Mesodermal cell (in vitro differentiated cells): ENCODE results near the gene RIT1.
"Not testable (repeated sequence)": the region's sequence is repeated elsewhere in the genome, so short reads cannot be mapped to it uniquely, and the experiment has no call there.

Source experiments
- H3K27ac ChIP-seq: 2 replicates; pipeline ENCODE4 v1.7.0; 2013; ENCODE audit warnings: mild to moderate bottlenecking, low read depth, low read length, moderate library complexity; ENCODE audit not compliant: severe bottlenecking
- H3K36me3 ChIP-seq: 2 replicates; pipeline ENCODE4 v1.7.1; 2013; ENCODE audit warnings: mild to moderate bottlenecking, low read length, moderate library complexity; ENCODE audit not compliant: control insufficient read depth, insufficient read depth
- H3K4me1 ChIP-seq: one replicate; pipeline ENCODE4 v1.7.1; 2013; ENCODE audit warnings: mild to moderate bottlenecking, low read length; ENCODE audit not compliant: insufficient read depth, control insufficient read depth, poor library complexity, severe bottlenecking
- H3K4me3 ChIP-seq: 2 replicates; pipeline ENCODE4 v1.7.0; 2013; ENCODE audit warnings: low read length, control low read depth, mild to moderate bottlenecking; ENCODE audit not compliant: insufficient read depth, poor library complexity, severe bottlenecking; ENCODE audit errors: extremely low read depth
- H3K9me3 ChIP-seq: 2 replicates; pipeline ENCODE4 v1.7.1; 2013; ENCODE audit warnings: mild to moderate bottlenecking, low read length, moderate library complexity; ENCODE audit not compliant: control insufficient read depth
- WGBS, 2 experiments: methylation state at CpG; one replicate each; pipeline ENCODE4 v1.1.5; 2013; ENCODE audit warnings: missing lambda C conversion rate in 2 of 2; ENCODE audit not compliant: insufficient coverage in 2 of 2; 5-methylcytosine and 5-hydroxymethylcytosine counted together

The RIT1 gene

DNA sequence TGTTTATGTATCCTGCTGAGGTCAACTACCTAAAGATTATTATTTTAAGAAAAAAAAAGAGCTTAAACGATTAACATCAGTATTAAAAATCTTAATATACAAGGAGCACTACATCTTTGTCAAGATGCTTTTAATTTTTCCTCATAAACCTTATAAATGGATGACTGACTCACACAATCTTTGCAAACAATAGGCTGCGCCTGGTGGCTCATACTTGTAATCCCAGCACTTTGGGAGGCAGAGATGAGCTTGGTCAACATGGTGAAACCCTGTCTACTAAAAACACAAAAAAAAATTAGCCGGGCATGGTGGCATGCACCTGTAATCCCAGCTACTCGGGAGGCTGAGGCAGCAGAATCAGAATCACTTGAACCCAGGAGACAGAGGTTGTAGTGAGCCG, 21.3 kb upstream of the RIT1 start:
- Histone ChIP-seq H3K9me3 (no peaks in the 10 kb centered on the region), H3K36me3 (peaks cover 62% of the 10 kb centered on the region), H3K4me3 (peak overlapping the region; percentile 98), H3K4me1 (peaks cover 19% of the 10 kb centered on the region), H3K27ac (no peak overlapping the region)
- 89 to 100% methylated on average over 1 to 3 of the region's 5 CpGs for WGBS, 2 experiments

DNA sequence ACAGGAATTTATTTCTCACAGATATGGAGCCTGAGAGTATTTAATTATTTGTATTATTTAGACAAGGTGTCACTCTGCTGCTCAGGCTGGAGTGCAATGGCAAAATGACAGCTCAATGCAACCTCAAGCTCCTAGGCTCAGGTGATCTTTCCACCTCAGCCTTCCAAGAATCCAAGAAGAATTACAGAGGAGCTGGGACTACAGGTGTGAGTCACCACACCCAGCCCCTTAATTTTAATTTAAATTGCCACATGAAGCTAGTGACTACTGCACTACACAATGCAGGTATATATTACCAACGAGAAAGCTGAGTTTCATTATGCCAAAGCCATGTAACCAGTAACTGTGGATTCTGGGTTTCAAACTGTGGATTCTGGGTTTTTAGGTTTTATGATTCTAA, 20.9 kb upstream of the RIT1 start:
- H3K9me3 ChIP-seq, result no peaks in the 10 kb centered on the region
- peak overlapping the region; percentile 98 for H3K4me3 ChIP-seq
- H3K4me1 ChIP-seq, result peaks cover 19% of the 10 kb centered on the region
- WGBS, 2 experiments, result no CpG with 5 or more reads among the region's 1 CpG
- no peak overlapping the region for H3K27ac ChIP-seq
- peaks cover 66% of the 10 kb centered on the region for H3K36me3 ChIP-seq

DNA sequence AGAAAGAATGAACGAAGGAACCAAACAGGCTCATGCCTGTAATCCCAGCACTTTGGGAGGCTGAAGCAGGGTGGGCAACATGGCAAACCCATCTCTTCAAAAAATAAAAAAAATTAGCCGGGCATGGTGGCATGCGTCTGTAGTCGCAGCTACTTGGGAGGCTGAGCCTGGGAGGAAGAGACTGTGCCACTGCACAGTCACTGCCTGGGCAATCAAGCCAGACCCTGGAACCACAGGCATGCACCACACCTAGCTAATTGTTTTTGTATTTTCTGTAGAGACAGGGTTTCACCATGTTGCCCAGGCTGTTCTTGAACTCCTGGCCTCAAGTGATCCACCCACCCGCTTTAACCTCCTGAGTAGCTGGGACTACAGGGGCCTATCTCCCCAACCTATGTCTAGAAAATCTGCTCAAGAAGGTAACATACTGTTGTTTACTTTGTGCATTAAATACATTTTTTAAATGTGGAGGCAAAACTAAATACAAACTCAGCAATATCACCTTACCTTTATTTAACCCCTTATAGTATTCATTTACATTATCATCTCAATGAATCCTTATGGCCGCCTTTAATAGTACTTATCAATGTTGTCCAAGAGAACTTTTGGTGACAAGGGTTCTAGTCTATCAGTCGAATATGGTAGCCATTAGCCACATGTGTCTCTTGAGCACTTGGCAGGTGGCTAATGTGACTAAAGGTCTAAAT, 20.3 kb upstream of the RIT1 start:
- no peaks in the 10 kb centered on the region for H3K9me3 ChIP-seq
- no peak overlapping the region for H3K27ac ChIP-seq
- H3K36me3 ChIP-seq, result peaks cover 72% of the 10 kb centered on the region
- peaks cover 19% of the 10 kb centered on the region for H3K4me1 ChIP-seq
- H3K4me3 ChIP-seq, result peak overlapping the region; percentile 98
- WGBS, 2 experiments, result 96 to 100% methylated on average over 5 of the region's 7 CpGs

DNA sequence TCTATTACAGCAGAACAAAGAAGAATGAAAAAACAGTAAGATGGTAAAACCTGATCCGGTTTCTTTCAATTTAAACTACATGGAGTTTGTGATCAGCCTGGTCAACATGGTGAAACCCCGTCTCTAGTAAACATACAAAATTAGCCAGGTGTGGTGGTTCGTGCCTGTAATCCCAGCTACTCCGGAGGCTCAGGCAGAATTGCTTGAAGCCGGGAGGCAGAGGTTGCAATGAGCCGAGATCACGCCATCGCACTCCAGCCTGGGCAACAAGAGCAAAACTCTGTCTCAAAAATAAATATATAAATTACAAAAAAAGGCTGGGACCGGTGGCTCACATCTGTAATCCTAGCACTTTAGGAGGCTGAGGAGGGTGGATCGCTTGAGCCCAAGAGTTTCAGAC, 19.6 kb upstream of the RIT1 start:
- Histone ChIP-seq H3K36me3 (peaks cover 80% of the 10 kb centered on the region), H3K4me1 (peaks cover 19% of the 10 kb centered on the region)
- not testable (repeated sequence) for H3K27ac ChIP-seq, H3K4me3 ChIP-seq, H3K9me3 ChIP-seq
- 100% methylated on average over 4 to 6 of the region's 10 CpGs for WGBS, 2 experiments

DNA sequence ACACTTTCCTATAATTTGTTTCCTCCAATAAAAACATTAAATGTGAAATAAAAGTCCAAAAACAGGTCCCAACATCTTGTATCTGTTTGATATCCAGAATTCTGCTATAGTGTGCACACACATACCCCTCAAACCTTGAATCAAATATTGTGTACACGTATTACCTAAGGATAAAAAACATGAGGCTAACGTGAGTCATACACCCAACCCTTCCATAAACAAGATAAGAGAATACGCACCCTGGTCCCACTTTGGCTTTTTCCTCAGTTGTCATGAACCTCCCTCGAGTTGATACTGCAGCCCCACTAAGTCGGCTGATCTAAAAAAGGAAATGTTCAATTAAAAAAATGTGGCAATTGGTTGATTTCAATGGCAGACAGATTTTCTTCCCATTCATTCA, 17.9 kb upstream of the RIT1 start:
- H3K4me3 ChIP-seq, result no peak overlapping the region
- H3K27ac ChIP-seq, result no peak overlapping the region
- WGBS, 2 experiments, result 100% methylated on average over 3 to 4 of the region's 5 CpGs
- H3K9me3 ChIP-seq, result no peaks in the 10 kb centered on the region
- H3K36me3 ChIP-seq, result peaks cover 96% of the 10 kb centered on the region
- H3K4me1 ChIP-seq, result peaks cover 15% of the 10 kb centered on the region

DNA sequence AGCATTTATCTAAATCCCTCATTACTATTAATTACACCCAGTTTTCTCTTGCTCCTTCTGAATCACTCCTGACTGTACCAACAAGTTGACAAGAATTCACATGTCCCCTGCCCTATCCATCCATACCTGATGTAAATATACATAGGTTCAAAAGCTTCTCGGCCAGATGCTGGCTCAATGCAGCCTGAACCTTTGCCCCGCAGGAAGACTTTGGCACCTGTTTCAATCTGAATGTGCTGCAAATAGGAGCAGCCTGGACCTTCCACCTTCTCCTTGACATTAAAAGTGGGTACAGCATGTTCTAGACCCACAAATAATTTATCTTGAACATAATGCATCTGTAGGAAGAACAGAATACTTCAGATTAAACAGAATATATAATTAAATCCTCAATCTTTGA, 14.4 kb upstream of the RIT1 start:
- H3K36me3 ChIP-seq, result peaks cover 100% of the 10 kb centered on the region
- no peak overlapping the region for H3K27ac ChIP-seq
- H3K4me1 ChIP-seq, result no peaks in the 10 kb centered on the region
- H3K4me3 ChIP-seq, result no peak overlapping the region
- H3K9me3 ChIP-seq, result no peaks in the 10 kb centered on the region
- 100% methylated on average over 2 of the region's 2 CpGs for WGBS, 2 experiments

DNA sequence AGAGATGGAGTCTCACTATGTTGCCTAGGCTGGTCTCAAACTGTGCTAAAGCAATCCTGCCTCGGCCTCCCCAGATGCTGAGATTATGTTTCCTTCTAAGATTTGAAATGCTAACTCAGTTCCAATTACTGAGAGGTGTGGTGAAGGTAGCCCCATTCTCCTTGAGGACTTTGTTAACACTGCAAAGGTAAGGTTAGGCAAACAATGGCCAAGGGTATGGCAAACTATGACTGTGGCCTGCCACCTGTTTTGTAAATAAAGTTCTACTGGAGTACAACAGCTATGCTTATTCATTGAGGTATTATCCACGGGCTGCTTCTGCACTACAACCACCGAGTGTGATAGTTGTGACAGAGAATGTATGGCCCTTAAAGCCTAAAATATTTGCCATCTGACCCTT, 9.6 kb upstream of the RIT1 start:
- WGBS, 2 experiments, result 93 to 100% methylated on average over 1 to 3 of the region's 3 CpGs
- Histone ChIP-seq H3K9me3 (no peaks in the 10 kb centered on the region), H3K4me3 (no peak overlapping the region), H3K36me3 (peaks cover 99% of the 10 kb centered on the region), H3K27ac (no peak overlapping the region), H3K4me1 (no peaks in the 10 kb centered on the region)

DNA sequence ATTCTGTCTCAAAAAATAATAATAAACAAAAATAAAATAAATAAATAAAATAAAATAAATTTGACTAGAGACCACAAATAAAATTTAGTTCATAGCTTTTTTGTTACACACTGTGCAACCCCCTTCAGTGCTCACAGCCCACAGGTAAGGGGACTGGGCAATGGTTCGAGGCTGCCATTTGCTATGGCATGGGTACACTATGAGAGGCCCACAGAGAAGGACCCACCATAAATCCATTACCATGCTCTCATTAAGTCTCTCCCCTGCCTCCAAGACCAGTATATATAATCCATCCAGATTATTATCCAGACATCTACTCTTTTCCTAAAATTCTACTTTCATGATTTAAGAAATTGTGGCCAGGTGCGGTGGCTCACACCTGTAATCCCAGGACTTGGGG, 8.7 kb upstream of the RIT1 start:
- Histone ChIP-seq H3K27ac (no peak overlapping the region), H3K9me3 (no peaks in the 10 kb centered on the region), H3K4me1 (no peaks in the 10 kb centered on the region), H3K4me3 (no peak overlapping the region), H3K36me3 (peaks cover 99% of the 10 kb centered on the region)
- WGBS, 2 experiments, result 100% methylated on average over 1 to 2 of the region's 2 CpGs

DNA sequence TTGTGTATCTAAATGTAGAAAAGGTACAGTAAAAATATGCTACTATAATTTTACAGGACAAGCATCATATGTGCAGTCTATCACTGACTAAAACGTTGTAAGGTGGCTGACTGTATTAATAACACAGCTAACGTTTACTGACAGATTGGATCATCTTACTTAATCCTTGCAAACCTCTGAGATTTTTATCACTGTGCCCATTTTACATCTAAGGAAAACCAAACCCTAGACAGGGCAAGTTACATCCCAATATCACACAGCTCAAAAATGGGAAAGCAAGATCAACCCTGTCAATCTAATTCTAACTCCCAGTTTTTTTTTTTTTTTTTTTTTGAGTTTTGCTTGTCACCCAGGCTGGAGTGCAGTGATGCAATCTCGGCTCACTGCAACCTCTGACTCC, 7.5 kb upstream of the RIT1 start:
- H3K9me3 ChIP-seq, result no peaks in the 10 kb centered on the region
- H3K4me3 ChIP-seq, result no peak overlapping the region
- peaks cover 99% of the 10 kb centered on the region for H3K36me3 ChIP-seq
- no peak overlapping the region for H3K27ac ChIP-seq
- 89 to 95% methylated on average over 3 of the region's 3 CpGs for WGBS, 2 experiments
- no peaks in the 10 kb centered on the region for H3K4me1 ChIP-seq

DNA sequence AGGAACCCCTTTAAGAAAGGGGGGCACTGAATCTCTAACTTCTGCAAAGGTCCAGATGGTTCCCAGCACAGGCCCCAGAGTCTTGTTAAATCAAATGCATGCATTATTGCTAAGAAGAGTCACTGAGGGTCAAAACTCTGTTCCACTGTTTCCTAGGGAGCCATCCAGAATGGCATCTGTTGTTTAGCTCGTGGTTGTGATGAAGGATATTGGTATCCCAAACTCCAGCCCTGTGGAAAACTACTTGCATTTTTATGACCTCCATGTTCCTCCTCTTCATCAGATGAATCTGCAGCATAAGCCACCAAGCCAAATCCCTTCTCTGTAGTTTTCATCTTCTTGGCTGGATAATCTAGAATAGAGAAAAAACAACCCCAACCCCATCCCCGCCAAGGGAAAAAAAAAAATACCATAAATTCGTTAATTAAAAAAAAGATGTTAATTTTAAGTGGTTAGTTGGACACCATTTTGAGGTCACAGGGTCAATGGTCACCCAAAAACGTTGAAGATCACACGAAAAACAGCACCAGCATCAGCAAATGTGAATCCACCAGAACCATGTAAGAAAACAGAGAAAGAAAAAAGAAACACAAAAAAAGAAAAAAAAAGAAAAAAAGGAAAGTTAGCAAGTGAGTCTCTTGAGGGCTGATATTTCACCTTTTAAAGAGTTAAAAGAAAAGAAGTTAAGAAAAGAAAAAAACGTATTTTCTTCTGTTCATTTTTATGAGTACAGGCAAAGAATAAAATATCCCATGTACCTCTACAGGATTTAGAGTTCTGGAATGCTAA, 3.0 kb upstream of the RIT1 start:
- Histone ChIP-seq H3K9me3 (no peaks in the 10 kb centered on the region), H3K4me1 (peaks cover 5% of the 10 kb centered on the region), H3K27ac (peak overlapping the region; percentile 50), H3K4me3 (no peak overlapping the region), H3K36me3 (peaks cover 79% of the 10 kb centered on the region)
- 83% methylated on average over 1 of the region's 6 CpGs; no CpG with 5 or more reads in 1 of the 2 experiments for WGBS, 2 experiments

DNA sequence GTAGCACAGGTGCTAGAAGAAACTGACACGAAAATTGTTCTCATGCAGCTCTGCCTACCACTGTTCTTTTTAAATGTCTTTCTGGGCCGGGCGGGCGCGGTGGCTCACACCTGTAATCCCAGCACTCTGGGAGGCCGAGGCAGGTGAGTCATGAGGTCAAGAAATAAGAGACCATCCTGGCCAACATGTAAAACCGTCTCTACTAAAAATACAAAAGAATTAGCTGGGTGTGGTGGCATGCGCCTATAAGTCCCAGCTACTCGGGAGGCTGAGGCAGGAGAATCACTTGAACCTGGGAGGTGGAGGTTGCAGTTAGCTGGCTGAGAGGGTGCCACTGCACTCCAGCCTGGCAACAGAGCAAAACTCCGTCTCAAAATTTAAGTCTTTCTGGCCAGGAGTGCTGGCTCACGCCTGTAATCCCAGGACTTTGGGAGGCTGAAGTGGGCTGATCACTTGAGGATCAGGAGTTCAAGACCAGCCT, 947 bp upstream of the RIT1 start:
- Histone ChIP-seq H3K4me1 (peaks cover 5% of the 10 kb centered on the region), H3K4me3 (no peak overlapping the region), H3K9me3 (no peaks in the 10 kb centered on the region), H3K27ac (peak overlapping the region; percentile 44), H3K36me3 (peaks cover 78% of the 10 kb centered on the region)
- WGBS, 2 experiments, result 95 to 97% methylated on average over 8 to 11 of the region's 11 CpGs
